HG03558 (cell line): ENCODE data around the gene PTPRM.
"Not testable (repeated sequence)": the region's sequence is repeated elsewhere in the genome, so short reads cannot be mapped to it uniquely, and the experiment has no call there.

Experiments
- ATAC-seq: cut with Tn5 transposase; IDR thresholded peaks from one replicate; pipeline ENCODE4 v1.9.1; 2021; ENCODE audit warnings: moderate number of reproducible peaks; ENCODE audit not compliant: unreplicated experiment; ENCODE audit errors: extremely low read depth

Gene PTPRM

DNA sequence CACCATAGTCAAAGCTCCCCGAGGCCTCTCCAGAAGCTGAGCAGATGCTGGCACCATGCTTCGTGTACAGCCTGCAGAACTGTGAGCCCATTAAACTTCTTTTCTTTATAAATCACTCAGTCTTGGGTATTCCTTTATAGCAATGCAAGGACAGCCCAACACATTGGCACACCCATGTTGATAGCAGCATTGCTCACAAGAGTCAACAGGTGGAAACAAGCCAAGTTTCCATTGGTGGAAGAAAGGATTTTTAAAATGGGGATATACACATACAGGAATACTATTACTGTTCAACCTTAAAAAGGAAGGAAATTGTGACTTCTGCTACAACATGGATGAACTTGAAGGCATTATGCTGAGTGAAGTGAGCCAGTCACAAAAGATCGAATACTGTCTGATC is 855.3 kb downstream of the PTPRM start:
- ATAC-seq, result no peak

DNA sequence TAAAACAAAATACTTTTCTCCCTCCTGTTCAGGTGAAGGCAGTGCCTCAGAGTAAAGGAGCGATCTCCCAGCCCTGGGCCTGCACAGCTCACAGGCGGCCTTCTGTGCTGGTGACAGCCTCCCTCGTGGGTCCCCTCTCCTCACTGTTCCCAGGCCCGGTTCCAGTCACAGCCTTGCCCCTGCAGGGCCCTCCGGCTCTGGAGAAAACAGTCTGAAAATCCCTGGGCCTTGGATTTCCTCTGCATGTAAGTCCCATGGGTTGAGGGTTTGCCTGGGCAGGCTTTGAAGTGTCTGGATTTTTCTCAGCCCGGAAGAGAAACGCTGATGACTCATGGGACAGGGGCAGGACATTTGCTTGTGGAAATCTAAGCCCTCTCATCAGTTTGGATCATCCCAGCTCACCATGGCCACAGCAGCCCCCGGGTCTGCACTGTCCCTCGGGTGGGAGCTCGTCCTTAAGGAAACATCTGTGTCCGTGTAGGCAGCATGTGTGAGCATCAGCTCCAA is 856.0 kb downstream of the PTPRM start:
- no peak for ATAC-seq

DNA sequence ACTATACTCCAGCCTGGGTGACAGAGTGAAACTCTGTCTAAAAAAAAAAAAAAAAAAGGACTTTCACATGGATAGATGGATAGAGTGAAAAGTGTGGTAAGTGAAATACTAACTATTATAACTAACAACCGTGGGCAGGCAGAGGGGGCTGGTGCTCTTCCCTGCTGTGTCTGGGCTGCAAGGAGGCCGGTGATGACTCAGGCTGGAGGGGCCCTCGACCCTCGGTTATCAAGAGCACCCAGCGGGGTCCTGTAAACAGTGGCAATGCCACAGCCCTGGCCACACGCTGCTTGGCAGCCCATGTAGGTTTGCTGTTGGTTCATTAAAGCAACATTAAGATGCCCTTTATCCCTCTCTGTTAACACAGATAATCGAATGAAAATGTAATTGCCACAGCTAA is 857.4 kb downstream of the PTPRM start:
- no peak for ATAC-seq

DNA sequence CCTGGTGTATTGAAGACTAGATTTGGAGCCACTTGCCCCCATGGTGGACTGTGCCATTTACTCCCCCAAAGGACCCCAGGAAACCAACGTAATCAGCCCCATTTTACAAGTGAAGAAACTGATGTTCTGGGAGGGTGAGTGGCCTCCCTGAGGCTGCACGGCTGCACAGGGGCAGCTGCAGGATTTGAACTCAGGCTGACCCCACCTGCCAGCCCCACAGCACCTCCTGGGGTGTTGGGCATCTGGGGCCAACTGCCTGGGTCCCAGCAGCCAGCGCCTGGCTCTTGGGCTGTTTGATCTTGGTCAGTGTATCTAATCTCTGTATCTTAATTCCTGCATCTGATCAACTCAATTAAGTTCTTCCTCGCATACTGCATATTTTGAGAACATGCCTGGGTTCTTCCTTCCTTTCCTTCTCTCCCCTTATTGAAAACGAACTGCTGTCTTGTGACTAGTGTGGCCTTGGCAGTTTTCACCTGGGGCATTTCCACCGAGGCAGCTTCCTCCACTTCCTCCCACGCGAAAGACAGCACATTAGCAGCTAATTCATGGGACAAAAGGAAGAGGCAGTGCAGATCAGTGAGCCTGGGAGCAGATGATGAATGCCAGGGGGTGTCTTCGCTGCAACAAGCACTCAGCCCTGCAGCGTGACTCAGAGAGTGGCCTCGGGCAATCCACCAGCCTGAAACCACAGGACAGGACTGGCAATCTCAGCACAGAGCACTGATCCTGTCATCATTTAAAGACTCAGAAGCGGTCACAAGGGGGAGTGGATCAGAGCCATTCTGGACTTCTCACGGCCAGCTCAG is 858.0 kb downstream of the PTPRM start:
- no peak for ATAC-seq

DNA sequence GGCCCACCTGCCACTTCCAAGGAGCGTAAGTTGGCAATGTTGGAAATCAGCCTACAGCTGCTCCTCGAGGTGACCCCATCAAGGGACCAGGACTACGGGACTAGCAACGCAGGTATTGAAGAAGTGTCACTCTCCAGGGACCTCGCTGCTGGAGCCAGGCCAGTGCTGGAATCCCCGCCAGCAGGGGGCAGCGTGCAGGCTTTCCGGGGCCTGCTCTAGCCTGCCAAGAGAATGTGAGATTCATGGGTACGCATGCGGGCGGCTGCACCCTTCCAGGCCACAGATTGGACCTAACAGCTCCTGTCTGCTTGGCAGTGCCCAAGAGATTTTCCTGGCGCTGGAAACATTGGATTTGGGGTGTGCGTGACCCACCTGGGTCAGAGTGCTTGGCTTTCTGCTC is 859.3 kb downstream of the PTPRM start:
- no peak for ATAC-seq

DNA sequence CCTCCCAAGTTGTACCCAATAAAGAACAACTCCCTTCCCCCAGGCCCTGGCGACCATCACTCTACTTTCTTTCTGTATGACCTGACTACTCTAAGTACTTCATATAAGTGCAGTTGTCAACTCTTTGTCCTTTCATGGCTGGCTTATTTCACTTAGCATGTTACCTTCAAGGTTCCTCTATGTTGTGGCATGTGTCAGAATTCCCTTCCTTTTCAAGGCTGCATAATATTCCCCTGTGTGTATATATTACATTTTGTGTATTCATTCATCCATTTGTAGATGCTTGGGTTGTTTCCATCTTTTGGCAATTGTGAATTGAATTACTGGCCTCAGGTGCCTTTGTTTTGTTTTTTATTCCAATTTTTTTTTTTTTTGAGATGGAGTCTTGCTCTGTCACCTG is 860.2 kb downstream of the PTPRM start:
- no peak for ATAC-seq

DNA sequence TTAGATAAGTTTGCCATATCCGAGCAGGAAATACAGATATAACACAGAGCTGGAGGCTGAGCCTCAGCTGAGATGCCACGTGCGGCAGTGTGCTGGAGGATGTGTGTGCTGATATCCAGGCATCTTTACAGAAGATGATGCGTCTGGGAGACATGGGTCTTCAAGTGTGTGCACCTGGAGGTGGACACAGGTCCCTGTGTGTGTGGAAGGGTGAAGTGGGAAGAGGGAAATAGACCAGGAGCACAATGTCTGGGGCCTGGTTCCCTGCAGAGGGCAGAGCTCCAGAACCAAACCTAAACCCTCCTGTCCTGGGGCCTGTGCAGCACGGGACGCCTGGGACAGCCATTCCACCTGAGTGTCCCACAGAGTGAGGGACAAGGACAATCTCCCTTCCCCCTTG is 861.8 kb downstream of the PTPRM start:
- ATAC-seq, result no peak

DNA sequence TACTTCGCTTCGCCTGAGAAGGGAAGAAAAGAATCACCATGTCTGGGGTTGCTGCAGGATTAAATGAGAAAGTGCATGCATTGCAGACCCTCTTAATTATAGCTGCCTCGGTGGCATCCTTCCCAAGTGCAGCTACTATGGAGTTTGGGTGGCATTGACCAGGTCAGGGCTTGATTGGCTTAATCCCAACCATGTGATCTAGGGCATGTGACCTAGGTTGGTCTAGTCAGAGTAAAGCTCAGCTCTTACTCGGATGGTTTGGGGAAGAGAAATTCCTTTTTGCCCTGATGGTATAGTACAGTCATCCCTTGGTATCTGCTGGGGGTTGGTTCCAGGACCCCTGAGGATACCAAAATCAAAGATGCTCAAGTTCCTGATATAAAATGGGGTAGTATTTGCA is 863.9 kb downstream of the PTPRM start:
- ATAC-seq, result no peak

DNA sequence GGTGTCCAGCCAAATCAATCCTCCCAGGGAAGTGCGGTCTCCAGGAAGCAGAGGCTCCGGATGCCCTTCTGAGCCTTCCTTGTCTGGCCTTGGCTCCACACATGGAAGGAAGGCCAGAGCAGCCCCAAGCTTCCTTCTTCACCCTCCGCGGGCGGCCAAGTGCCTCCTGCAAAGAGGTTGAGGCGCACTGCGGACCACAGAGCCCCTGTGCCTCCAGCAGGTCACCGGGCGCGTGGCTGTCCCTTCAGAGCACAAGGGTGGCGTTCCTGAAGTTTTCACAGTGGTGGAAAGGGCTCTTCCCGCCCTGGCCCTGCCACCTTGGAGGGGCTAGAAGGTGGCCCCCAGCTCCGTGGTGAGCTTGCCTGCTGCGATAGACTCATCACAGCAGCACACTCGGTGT is 866.2 kb downstream of the PTPRM start:
- ATAC-seq, result no peak

DNA sequence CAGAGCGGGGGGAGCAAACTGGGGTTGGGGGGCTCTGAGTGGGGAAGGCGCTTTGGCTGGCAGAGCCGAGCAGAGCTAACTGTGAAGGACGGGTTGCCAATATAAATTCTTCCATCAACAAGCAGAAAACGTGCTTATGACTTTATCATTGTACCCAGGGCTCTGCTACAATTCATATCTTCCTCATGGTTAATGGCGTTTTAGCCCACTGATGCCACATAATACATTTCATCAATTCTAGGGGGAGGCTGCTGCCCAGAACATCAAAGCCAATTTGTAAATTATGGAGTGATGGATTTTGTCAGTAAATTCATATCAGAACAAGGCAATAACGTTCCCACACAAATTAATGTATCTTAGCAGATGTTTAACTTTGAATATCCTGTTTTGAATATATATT is 866.7 kb downstream of the PTPRM start:
- ATAC-seq, result no peak

DNA sequence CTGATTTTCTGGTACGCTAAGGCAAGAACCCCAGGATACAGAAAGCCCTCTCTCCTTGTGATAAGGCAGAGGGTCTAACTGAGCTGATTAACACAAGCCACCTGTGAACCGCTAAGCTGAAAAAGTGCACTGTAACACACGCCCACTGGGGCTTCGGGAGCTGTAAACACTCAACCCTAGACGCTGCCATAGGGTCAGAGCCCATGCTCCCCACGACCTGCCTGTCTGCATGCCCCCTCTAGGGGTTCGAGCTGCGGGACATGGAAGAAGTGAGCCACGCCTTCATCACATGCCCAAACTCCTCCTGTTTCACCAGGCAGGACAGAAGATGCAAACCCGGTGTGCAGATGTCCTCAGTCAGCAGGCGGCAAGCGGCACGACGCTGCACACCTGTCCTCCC is 868.3 kb downstream of the PTPRM start:
- ATAC-seq, result no peak

DNA sequence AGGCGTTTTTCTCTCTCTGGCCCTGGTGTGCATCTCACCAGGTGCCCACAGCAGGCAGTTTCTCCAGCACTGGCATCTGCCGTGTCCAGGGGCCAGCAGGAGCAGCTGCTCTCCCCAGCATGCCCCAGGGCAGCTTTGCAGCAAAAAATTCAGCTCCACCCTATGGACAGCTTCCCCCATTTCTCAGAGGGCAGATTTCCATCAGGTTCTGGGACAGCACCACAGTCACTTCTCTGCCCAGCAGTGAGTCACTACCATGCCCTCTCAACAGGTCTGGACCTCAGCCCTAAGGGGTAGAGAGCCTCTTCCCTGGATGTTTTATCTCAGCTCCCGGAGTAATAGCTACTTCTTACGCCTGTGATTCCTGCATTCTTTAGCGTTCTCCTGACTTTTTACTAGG is 871.9 kb downstream of the PTPRM start:
- no peak for ATAC-seq

DNA sequence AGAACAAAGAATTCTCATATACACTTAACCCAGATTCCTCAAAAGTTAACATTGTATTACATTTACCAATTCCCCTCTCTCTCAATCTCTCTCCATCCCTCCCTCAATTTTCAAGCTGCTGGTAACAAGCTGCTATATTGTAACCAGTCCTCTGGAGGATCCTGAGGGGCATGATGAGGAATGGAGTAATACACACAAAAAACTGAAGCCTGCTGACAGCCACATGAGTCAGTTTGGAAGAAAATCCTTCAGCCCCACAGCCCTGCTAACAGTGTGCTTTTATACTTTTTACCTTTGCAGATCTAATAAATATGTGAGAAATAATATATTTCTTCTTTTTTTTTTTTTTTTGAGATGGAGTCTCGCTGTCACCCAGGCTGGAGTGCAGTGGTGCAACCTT is 876.4 kb downstream of the PTPRM start:
- no peak for ATAC-seq

DNA sequence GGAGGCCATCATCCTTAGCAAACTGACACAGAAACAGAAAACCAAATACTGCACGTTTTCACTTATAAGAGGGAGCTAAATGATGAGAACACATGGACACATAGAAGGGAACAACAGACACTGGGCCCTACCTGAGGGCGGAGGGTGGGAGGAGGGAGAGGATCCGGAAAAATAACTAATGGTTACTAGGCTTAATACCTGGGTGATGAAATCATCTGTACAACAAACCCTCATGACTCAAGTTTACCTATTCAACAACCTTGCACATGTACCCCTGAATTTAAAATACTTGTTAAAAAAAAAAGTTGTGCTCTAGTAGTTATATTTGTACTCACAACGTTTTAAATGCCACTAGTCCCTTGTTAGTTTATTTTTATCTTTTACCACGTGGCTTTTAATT is 879.8 kb downstream of the PTPRM start:
- ATAC-seq, result not testable (repeated sequence)

DNA sequence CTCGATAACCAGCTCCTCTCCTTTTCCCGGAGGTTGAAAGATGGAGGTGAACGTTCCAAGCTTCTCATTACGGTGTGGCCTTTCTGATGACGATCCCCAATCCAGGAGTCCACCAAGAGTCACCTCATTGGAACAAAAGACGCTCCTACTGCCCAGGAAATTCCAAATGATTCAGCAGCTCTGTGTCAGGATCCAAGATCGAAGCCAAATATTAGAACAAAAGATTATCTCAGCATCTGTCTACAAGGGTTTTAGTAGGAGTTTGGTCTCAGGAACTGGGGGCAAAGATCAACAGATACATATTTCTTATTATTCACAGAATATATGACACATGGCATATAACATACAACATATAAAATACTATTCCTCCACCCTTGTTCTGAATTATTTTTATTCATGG is 881.0 kb downstream of the PTPRM start:
- ATAC-seq, result no peak

DNA sequence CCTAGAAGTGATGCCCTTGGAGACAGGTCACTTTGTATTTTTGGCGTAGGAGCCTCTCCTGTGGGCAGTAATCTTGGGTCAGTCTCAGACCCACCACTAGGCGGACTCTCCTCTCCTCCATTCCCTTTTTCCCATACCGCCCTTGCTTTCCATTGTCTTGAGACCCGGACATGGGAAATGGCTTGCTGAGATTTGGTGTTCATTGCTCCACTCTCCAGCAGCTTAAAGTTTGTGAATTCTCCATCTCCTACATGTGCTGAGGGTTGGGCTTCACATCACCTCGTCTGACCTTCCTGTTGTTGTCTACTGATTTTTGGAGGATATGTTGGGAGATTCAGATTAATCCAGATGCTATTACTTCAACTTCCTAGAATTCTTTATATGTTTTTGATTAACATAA is 882.9 kb downstream of the PTPRM start:
- ATAC-seq, result no peak

DNA sequence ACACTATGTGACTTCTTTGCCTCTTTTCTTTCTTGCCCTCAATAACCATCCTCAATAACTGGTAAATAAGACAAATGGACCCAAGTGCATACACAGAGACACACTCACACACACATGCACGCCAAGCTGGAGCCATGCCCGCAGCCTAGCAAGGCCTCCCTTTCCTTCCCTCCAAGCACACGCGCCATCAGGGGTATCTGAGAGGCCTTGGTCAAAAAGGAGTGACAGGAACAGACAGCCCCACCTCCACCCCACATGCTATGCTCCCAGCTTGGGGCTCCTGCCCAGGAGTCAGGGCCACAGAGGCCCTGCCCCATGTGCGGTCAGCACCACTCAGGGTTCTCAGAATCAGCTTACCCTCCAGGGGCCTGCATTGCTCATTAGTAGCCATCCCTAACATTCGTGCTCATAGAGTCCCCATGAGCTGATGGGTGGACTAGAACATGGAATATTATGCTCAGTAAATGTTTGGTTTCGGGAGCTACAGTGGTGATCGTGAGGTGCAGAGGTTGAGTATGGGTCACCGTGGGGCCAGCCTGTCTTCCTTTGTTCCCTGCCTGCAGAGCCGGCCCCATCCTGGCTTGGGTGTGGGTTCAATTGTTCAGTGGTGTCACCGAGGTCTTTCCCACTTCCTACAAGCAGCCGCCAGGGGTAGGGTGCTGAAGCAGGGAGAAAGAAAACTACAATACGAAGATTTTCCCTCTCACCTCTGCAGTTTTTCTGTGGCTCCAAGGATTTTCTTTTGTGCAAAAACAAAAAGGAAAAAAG is 884.0 kb downstream of the PTPRM start:
- ATAC-seq, result no peak

DNA sequence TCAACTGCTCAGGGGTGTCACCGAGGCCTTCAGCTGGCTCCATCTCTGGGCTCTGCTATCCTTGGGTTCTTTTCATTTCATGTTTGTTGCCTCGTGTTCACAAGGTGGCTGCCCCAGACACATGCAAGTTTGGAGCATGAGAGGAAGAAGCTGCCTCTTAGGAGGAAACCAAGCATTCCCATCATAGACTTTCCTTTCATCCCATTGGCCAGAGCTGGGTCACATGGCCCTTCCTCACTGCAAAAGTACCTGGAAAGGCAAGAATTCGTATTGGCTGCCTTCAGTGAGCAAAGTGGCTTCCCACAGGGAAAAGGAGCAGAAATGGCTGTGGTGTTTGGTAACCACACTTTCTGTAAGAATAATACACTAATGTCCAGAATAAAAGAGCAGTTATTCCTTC is 886.4 kb downstream of the PTPRM start:
- no peak for ATAC-seq

DNA sequence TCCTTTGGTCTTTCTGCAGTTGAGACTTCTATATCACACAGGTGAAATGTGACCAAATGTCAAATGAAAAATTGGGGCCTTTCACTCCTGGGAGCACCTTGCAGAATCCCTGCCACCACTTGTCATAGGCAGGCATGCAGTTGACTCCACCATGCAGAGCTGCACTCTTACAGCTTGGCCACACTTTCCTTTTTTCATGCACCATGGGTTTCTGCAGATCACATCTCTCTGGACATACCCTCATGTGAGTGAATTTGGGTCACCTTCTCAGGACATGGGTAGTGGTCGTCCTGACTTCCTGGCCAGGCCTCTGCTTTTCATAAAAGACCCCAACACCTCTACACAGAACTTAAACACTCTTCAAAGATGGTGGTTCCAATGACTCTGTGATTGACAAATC is 887.0 kb downstream of the PTPRM start:
- ATAC-seq, result no peak

DNA sequence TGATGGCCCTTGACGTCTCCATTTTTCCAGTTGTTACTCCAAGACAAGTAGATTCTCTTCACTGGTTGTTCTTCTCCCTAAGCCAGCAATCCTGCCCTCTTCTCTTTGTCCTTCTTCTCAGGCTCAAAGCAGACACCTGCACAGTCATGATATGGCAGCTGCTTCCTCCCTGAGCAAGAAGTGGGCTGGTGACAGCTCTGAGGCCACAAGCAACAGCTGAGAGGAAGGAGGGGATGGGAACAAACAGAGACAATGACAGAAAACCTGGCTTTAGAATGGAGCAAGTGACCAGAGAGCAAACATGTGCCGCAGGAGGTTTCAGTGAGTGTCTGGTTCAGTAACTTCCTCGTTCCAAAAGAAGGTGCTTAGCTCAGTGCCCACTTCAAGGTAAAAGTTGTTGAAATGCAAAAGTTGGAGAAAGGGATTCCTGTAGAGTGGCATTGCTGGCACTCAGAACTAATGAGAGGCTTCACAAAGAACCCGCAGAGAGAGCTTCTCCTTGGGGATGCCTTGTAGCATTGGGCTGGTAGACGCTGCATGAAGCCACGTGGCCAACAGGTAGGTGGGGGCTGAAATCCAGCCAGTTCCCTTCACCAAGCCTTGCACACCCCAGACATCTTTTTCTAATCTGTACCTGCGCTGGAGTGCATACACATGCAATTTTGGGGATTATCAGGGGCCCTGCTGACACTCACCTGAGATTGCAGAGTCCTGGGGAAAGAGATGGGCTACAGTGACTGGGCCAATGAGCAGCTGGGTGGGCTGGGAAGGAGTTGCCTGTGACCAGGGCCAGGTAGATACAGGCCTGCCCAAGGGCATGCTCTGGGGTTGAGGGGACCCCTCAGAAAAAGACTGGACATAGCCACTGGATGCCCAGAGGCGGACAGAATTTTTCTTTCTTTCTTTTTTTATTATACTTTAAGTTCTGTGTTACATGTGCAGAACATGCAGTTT is 888.8 kb downstream of the PTPRM start:
- ATAC-seq, result no peak
